K562 (cell line): ENCODE results near the gene TALDO1.
A peak's percentile ranks its signal among the peaks of the same experiment; 100 is the strongest.

ENCODE experiments used
- CTCF ChIP-seq, 3 experiments: IDR thresholded peaks in 2 of 3; conservative IDR thresholded peaks in 1 of 3; 2 replicates each; pipeline ENCODE4 v1.5.1; 2011 to 2012; ENCODE audit warnings: low read length in 3 of 3, mild to moderate bottlenecking in 3 of 3, control low read depth in 2 of 3, improper control_type of control experiment in 1 of 3, inconsistent platforms in 1 of 3, low read depth in 1 of 3, mixed read lengths in 1 of 3, moderate library complexity in 1 of 3; ENCODE audit not compliant: insufficient read depth in 2 of 3
- EZH2 ChIP-seq: IDR thresholded peaks from 2 replicates; pipeline ENCODE4 v1.6.1; 2012; ENCODE audit warnings: low read depth, mild to moderate bottlenecking, inconsistent platforms, low read length, borderline replicate concordance
- POLR2A ChIP-seq: fragments of 450-650 bp; conservative IDR thresholded peaks from 2 replicates; pipeline ENCODE4 v1.6.1; 2016
- RBFOX2 ChIP-seq: fragments of 200-400 bp; formaldehyde crosslinking; IDR thresholded peaks from 2 replicates; pipeline ENCODE4 v1.6.1; 2017; ENCODE audit warnings: low read depth, mild to moderate bottlenecking, low read length, moderate library complexity
- SP1 ChIP-seq: sonication (generic); formaldehyde crosslinking; IDR thresholded peaks from 2 replicates; pipeline ENCODE4 v1.8.1; 2022; ENCODE audit warnings: mild to moderate bottlenecking, missing genetic modification reagents
- TSHZ1 ChIP-seq: fragments of 250-450 bp; sonication (Bioruptor Pico); IDR thresholded peaks from 2 replicates; pipeline ENCODE4 v1.4.0; 2020; ENCODE audit warnings: mild to moderate bottlenecking, moderate library complexity
- ZEB2 ChIP-seq: fragments of 450-650 bp; IDR thresholded peaks from 2 replicates; pipeline ENCODE4 v1.6.1; 2016
- ZNF764 ChIP-seq: fragments of 250-450 bp; sonication (Bioruptor Pico); IDR thresholded peaks from 2 replicates; pipeline ENCODE4 v1.4.0; 2020; ENCODE audit warnings: low read depth, mild to moderate bottlenecking, moderate library complexity

GRCh38 chr11:812390-812789 lies 65.1 kb downstream of the TALDO1 start:
- TF ChIP-seq TSHZ1 (CRISPR knock-in tag) (no peak), POLR2A (peak; percentile 10; the same call in 1 of the 2 replicates), SP1 (no peak), RBFOX2 (peak; percentile 80), EZH2 (no peak), CTCF (IDR thresholded peaks at IDR 0.05 in 2 of 3, conservative IDR thresholded peaks at IDR 0.05 in 1 of 3; ENCODE audit: insufficient read depth in 2 of 3, low read depth in 1 of 3, low read length in 3 of 3) (no peak), ZNF764 (no peak), ZEB2 (no peak)
